A673 (cell line): ENCODE measurements around the gene CHRNA1. TPM values are rescaled to one million over a fixed set of nuclear protein-coding genes. Genes with fewer than 3 reads are reported as not detected.
A peak's percentile ranks its signal among the peaks of the same experiment; 100 is the strongest.

Source experiments
- Bru-seq: library from RNA; stranded (reverse); fragments of 400-500 nt; gene quantifications from one replicate; lab custom pipeline; 2021; lab: Mats Ljungman, UMichigan
- BruChase-seq, 2 experiments: library from RNA; stranded (reverse); fragments of 400-500 nt; gene quantifications; one replicate each; lab custom pipeline; 2021; lab: Mats Ljungman, UMichigan
- BruUV-seq: library from RNA; stranded (reverse); fragments of 400-500 nt; replicated peaks from 2 replicates; lab custom pipeline; 2021; lab: Mats Ljungman, UMichigan
- CTCF ChIA-PET: fragments of 300-600 bp; sonication (Branson Sonifier 250); formaldehyde crosslinking; loops from one replicate; lab custom pipeline; 2022; ENCODE audit warnings: antibody characterized with exemption; lab: Charles Lee
- POLR2A ChIA-PET: fragments of 300-600 bp; sonication (Branson Sonifier 250); formaldehyde crosslinking; loops from one replicate; lab custom pipeline; 2022; ENCODE audit warnings: antibody characterized with exemption; ENCODE audit not compliant: low non-redundant PET; lab: Charles Lee
- DNase-seq: peaks from one replicate; pipeline ENCODE4 v3.0.0-alpha.2; 2015; ENCODE audit warnings: low spot score
- H3K27ac ChIP-seq: fragments of 200-600 bp; sonication (generic); 2 replicates; pipeline ENCODE4 v1.5.1; 2016; ENCODE audit warnings: mixed run types, low read depth, mild to moderate bottlenecking, mixed read lengths, antibody characterized with exemption, low read length; ENCODE audit not compliant: poor library complexity, severe bottlenecking
- H3K27me3 ChIP-seq: fragments of 200-600 bp; sonication (generic); replicated peaks from 2 replicates; pipeline ENCODE4 v1.6.1; 2017; ENCODE audit warnings: mixed run types, low read depth, mild to moderate bottlenecking, mixed read lengths, antibody characterized with exemption, low read length; ENCODE audit not compliant: insufficient read depth, poor library complexity
- H3K36me3 ChIP-seq: fragments of 200-600 bp; sonication (generic); 2 replicates; pipeline ENCODE4 v1.6.1; 2016; ENCODE audit warnings: mixed run types, mild to moderate bottlenecking, mixed read lengths, antibody characterized with exemption, low read length; ENCODE audit not compliant: insufficient read depth, poor library complexity, severe bottlenecking
- H3K4me1 ChIP-seq: fragments of 200-600 bp; sonication (generic); 2 replicates; pipeline ENCODE4 v1.6.1; 2017; ENCODE audit warnings: mixed run types, mild to moderate bottlenecking, mixed read lengths, antibody characterized with exemption, low read length; ENCODE audit not compliant: insufficient read depth, poor library complexity, severe bottlenecking
- H3K4me3 ChIP-seq: fragments of 200-600 bp; sonication (generic); 2 replicates; pipeline ENCODE4 v1.5.1; 2016; ENCODE audit warnings: low read depth, mixed run types, mild to moderate bottlenecking, mixed read lengths, low read length; ENCODE audit not compliant: poor library complexity, severe bottlenecking
- H3K9me3 ChIP-seq: fragments of 200-600 bp; sonication (generic); 2 replicates; pipeline ENCODE4 v1.6.1; 2016; ENCODE audit warnings: mixed run types, low read depth, mild to moderate bottlenecking, mixed read lengths, antibody characterized with exemption, low read length; ENCODE audit not compliant: poor library complexity, severe bottlenecking
- EZH2 ChIP-seq: fragments of 200-600 bp; sonication (generic); IDR thresholded peaks from 2 replicates; pipeline ENCODE4 v1.6.1; 2017; ENCODE audit warnings: borderline replicate concordance, low read depth, mild to moderate bottlenecking, mixed read lengths, antibody characterized with exemption, low read length; ENCODE audit not compliant: poor library complexity, severe bottlenecking
- intact Hi-C: fragments of 100-400 bp; cut with micrococcal nuclease; formaldehyde crosslinking; loops from one replicate; pipeline ENCODE4 v1.10.0; 2022; ENCODE audit not compliant: unreplicated experiment
- long read RNA-seq: library from polyadenylated mRNA; stranded (forward); transcript quantifications from one replicate; pipeline ENCODE4 v2.0.0, GENCODE V29; 2022
- total RNA-seq: library from RNA; stranded (reverse); gene quantifications from 2 replicates; pipeline ENCODE4 v1.2.3, GENCODE V29; 2021
- TF ChIP-seq, protein P1 (sequence below): fragments of 300-800, 200-600 bp; sonication (generic); conservative IDR thresholded peaks from 2 replicates; pipeline ENCODE4 v1.5.1; 2017; ENCODE audit warnings: low read depth, mild to moderate bottlenecking, antibody characterized with exemption, low read length, moderate library complexity, mixed read lengths

CHRNA1 gene
- total RNA-seq (not detected in 2 replicates), Bru-seq, nascent RNA (percentile 2 among the genes with signal in this experiment), BruChase-seq, experiment 1, labeled RNA remaining after a 2-hour chase (percentile 6 among the genes with signal in this experiment), BruChase-seq, experiment 2, labeled RNA remaining after a 6-hour chase (not detected)
- long read RNA-seq, result 0 reads

DNA sequence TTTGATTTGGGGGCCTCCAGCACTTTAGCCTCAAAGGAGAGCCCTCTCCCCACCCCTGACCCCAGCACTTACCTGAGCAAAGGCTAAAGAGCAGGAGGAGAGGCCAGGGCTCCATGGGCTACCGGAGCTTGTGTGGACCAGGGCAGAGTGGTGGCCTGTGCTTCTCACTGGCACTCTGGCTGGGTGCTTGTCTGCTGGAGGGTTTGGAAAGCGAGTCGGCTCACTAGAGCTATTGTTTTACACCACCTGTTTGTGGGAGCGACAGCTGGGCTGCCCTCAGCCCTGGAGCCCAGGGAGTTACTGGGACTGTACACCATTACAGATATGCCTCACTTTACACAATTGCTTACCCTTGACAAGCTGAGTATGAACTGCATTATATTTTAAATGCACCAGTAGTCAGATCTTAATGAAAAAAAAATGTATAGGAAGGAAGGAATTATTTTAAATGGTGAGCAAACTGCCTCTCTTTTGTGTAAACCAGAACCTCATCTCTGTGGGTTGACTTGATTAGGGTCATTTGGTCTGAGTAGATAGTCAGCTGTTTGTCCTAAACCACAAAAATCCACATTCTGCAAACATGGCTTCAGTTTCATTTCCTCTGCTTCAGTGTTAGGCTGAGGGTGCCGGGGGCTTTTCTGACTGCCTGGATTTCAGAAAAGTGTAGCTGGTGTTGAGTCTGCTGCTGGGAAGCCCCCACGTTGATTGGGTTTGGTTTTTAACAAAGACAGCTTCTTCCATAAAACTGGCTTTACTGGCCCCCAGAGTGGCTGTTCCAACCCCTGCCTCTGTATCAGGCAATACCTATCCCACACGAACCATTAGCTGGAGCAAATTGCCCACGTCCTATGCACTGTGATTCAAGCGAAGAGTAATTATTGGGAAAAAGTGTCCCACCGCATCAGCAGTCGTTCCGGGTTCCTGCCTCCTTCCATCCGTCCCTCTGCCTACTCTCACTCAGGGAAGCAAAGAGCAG lies at the start of gene CHRNA1:
Gene CHRNA1 (minus strand): TSS at position 193 of the 976 bp plus-strand sequence. CDS start 78 bp downstream, at position 115.
- POLR2A ChIA-PET, result no interaction called here
- Histone ChIP-seq H3K4me3 (no peak within 1 kb of the TSS), H3K4me1 (no peaks in the 10 kb centered on the region), H3K9me3 (no peaks in the 10 kb centered on the region), H3K36me3 (no peaks in the 10 kb centered on the region), H3K27me3 (no peaks in the 10 kb centered on the region), H3K27ac (no peak within 1 kb of the TSS)
- intact Hi-C loops, result no loop called here
- no peak for DNase-seq
- no TSS peak for BruUV-seq
- CTCF ChIA-PET, result no interaction called here
- TF ChIP-seq, protein P1, sequence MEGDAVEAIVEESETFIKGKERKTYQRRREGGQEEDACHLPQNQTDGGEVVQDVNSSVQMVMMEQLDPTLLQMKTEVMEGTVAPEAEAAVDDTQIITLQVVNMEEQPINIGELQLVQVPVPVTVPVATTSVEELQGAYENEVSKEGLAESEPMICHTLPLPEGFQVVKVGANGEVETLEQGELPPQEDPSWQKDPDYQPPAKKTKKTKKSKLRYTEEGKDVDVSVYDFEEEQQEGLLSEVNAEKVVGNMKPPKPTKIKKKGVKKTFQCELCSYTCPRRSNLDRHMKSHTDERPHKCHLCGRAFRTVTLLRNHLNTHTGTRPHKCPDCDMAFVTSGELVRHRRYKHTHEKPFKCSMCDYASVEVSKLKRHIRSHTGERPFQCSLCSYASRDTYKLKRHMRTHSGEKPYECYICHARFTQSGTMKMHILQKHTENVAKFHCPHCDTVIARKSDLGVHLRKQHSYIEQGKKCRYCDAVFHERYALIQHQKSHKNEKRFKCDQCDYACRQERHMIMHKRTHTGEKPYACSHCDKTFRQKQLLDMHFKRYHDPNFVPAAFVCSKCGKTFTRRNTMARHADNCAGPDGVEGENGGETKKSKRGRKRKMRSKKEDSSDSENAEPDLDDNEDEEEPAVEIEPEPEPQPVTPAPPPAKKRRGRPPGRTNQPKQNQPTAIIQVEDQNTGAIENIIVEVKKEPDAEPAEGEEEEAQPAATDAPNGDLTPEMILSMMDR, result no peak
- no peak for TF ChIP-seq EZH2

DNA sequence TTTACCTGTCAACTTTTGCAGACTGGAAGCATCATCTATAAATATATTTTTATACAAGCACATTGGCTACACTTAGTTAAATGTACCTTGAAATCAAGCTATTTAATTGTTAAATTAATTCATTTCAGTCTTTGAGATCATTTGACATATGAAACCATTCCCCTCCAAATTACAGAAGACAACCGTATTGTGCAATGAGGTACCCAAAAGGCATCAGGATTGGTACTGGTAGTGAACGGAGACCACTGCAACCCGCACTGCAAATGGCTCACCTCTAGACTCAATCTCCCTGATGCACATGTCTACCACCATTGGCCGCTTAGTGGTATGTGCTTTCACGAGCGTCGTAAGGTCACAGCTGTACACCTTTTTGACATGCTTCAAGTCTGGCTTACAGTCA lies 47.8 kb upstream of the CHRNA1 start:
- H3K27me3 ChIP-seq, result no peaks in the 10 kb centered on the region
- POLR2A ChIA-PET, result no interaction called here
- H3K9me3 ChIP-seq, result no peaks in the 10 kb centered on the region
- TF ChIP-seq, protein P1, result no peak
- no peak for TF ChIP-seq EZH2
- CTCF ChIA-PET, result no interaction called here
- H3K36me3 ChIP-seq, result no peaks in the 10 kb centered on the region
- H3K27ac ChIP-seq, result no peak overlapping the region
- H3K4me1 ChIP-seq, result no peaks in the 10 kb centered on the region
- BruUV-seq, result no TSS peak
- intact Hi-C loops, result no loop called here
- H3K4me3 ChIP-seq, result no peak overlapping the region
- DNase-seq, result no peak

DNA sequence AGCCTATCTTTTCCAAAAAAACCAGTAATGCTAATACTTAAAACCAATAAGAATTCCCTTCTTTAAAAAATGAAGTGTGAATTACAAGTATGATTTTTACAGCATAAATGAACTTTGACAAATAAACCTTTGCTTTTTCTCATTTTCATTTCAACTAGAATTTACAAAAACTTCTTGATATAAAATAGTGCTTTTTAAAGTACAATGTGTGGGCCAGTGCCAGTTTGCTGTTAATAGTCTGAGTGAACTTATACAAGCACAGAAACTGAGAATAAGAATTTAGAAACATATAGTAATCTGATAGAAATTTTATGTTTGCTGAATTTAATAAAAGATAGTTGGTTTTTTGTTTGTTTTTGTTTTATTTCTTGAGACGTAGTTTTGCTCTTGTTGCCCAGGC lies 43.7 kb upstream of the CHRNA1 start:
- CTCF ChIA-PET, result interaction anchor here (0.7 kb wide), 1 partner anchor 1776 kb away, joined by 18 read pairs; no protein-coding TSS in a partner anchor

More for the DNA sequence above, 43.7 kb upstream of the CHRNA1 start:
- POLR2A ChIA-PET, result no interaction called here
- intact Hi-C loops, result no loop called here
- no peak for TF ChIP-seq EZH2
- TF ChIP-seq, protein P1, result no peak
- Histone ChIP-seq H3K9me3 (no peaks in the 10 kb centered on the region), H3K27me3 (no peaks in the 10 kb centered on the region), H3K4me1 (no peaks in the 10 kb centered on the region), H3K36me3 (no peaks in the 10 kb centered on the region), H3K4me3 (no peak overlapping the region), H3K27ac (no peak overlapping the region)
- BruUV-seq, result no TSS peak
- DNase-seq, result no peak
